K562 (cell line): ENCODE results near the gene FKBP2. TPM values are rescaled to one million over a fixed set of nuclear protein-coding genes. Genes with fewer than 3 reads are reported as not detected.

Experiments used
- BRD4 ChIP-seq: fragments of 200-600 bp; sonication (generic); IDR thresholded peaks from 2 replicates; pipeline ENCODE4 v1.6.1; 2017; ENCODE audit warnings: inconsistent platforms
- CGGBP1 ChIP-seq: fragments of 250-450 bp; sonication (Bioruptor Pico); IDR thresholded peaks from 2 replicates; pipeline ENCODE4 v1.9.0; 2021; ENCODE audit warnings: mild to moderate bottlenecking
- CHCHD3 ChIP-seq: fragments of 250-450 bp; sonication (Bioruptor Pico); IDR thresholded peaks from 2 replicates; pipeline ENCODE4 v2.1.2; 2022; ENCODE audit warnings: mild to moderate bottlenecking
- FIP1L1 ChIP-seq: fragments of 200-400 bp; formaldehyde crosslinking; IDR thresholded peaks from 2 replicates; pipeline ENCODE4 v1.6.1; 2018; ENCODE audit warnings: mild to moderate bottlenecking, low read depth, low read length; ENCODE audit not compliant: poor library complexity, severe bottlenecking
- ID3 ChIP-seq, 2 experiments: fragments of 250-450 bp in 1 of 2; fragments of 450-650 bp in 1 of 2; sonication (Bioruptor Pico) in 1 of 2; IDR thresholded peaks; 2 replicates each; pipeline versions ENCODE4 v1.6.1 to v1.8.0; 2016 to 2021; ENCODE audit warnings: mild to moderate bottlenecking in 2 of 2, moderate library complexity in 2 of 2, missing compliant biosample characterization in 1 of 2, missing genetic modification characterization in 1 of 2
- KDM4B ChIP-seq, 2 experiments: fragments of 450-650 bp in 1 of 2; sonication (generic) in 1 of 2; IDR thresholded peaks; 2 replicates each; pipeline ENCODE4 v1.6.1; 2016 to 2017; ENCODE audit warnings: borderline replicate concordance in 2 of 2, antibody characterized with exemption in 1 of 2, low read depth in 1 of 2, mild to moderate bottlenecking in 1 of 2
- MAFK ChIP-seq: IDR thresholded peaks from 2 replicates; pipeline ENCODE4 v1.6.1; 2011; ENCODE audit warnings: low read length, improper control_type of control experiment
- MTA3 ChIP-seq: fragments of 450-650 bp; formaldehyde crosslinking; IDR thresholded peaks from 2 replicates; pipeline ENCODE4 v1.6.1; 2017; ENCODE audit warnings: mild to moderate bottlenecking, borderline replicate concordance
- NBN ChIP-seq: fragments of 450-650 bp; IDR thresholded peaks from 2 replicates; pipeline ENCODE4 v1.6.1; 2016; ENCODE audit warnings: low read depth, mild to moderate bottlenecking
- NKRF ChIP-seq: fragments of 450-650 bp; IDR thresholded peaks from 2 replicates; pipeline ENCODE4 v1.6.1; 2016; ENCODE audit warnings: borderline replicate concordance
- NR4A1 ChIP-seq, 2 experiments: fragments of 250-450 bp in 1 of 2; fragments of 450-650 bp in 1 of 2; sonication (Bioruptor Pico) in 1 of 2; IDR thresholded peaks; 2 replicates each; pipeline versions ENCODE4 v1.4.0 to v1.6.1; 2016 to 2020; ENCODE audit warnings: mild to moderate bottlenecking in 2 of 2, missing compliant biosample characterization in 1 of 2, missing genetic modification characterization in 1 of 2, moderate library complexity in 1 of 2
- POLR2H ChIP-seq: IDR thresholded peaks from 2 replicates; pipeline ENCODE4 v1.6.1; 2016; ENCODE audit warnings: missing genetic modification characterization, low read depth, mild to moderate bottlenecking, control low read depth, missing compliant biosample characterization, moderate library complexity
- RAD21 ChIP-seq, 2 experiments: fragments of 250-450 bp in 1 of 2; fragments of 450-650 bp in 1 of 2; sonication (Bioruptor Pico) in 1 of 2; formaldehyde crosslinking in 1 of 2; IDR thresholded peaks in 1 of 2; conservative IDR thresholded peaks in 1 of 2; 2 replicates each; pipeline versions ENCODE4 v1.4.0 to v1.8.0; 2020 to 2022; ENCODE audit warnings: mild to moderate bottlenecking in 2 of 2, moderate library complexity in 1 of 2
- RBFOX2 ChIP-seq: fragments of 200-400 bp; formaldehyde crosslinking; IDR thresholded peaks from 2 replicates; pipeline ENCODE4 v1.6.1; 2017; ENCODE audit warnings: low read depth, mild to moderate bottlenecking, low read length, moderate library complexity
- SFPQ ChIP-seq: fragments of 200-400 bp; formaldehyde crosslinking; IDR thresholded peaks from 2 replicates; pipeline ENCODE4 v1.6.1; 2017; ENCODE audit warnings: mild to moderate bottlenecking, low read depth, low read length, moderate library complexity
- SMC3 ChIP-seq: conservative IDR thresholded peaks from 2 replicates; pipeline ENCODE4 v1.6.1; 2011; ENCODE audit warnings: low read depth, low read length, improper control_type of control experiment; ENCODE audit not compliant: insufficient read depth
- SRF ChIP-seq, 2 experiments: fragments of 250-450, 450-650 bp in 1 of 2; sonication (Bioruptor Pico) in 1 of 2; sonication (generic) in 1 of 2; formaldehyde crosslinking; IDR thresholded peaks; 2 replicates each; pipeline versions ENCODE4 v1.5.0 to v1.5.1; 2020 to 2022; ENCODE audit warnings: mild to moderate bottlenecking in 1 of 2, missing genetic modification reagents in 1 of 2
- TAF7 ChIP-seq: fragments of 450-650 bp; IDR thresholded peaks from 2 replicates; pipeline ENCODE4 v1.6.1; 2016; ENCODE audit warnings: missing genetic modification characterization, missing compliant biosample characterization
- XRCC5 ChIP-seq: fragments of 200-400 bp; formaldehyde crosslinking; IDR thresholded peaks from 2 replicates; pipeline ENCODE4 v1.6.1; 2017; ENCODE audit warnings: low read depth, mild to moderate bottlenecking, low read length
- ZFP1 ChIP-seq: fragments of 450-650 bp; formaldehyde crosslinking; IDR thresholded peaks from 2 replicates; pipeline ENCODE4 v1.4.0; 2020; ENCODE audit warnings: mild to moderate bottlenecking, mixed read lengths
- ZNF134 ChIP-seq: fragments of 250-450 bp; sonication (Bioruptor Pico); conservative IDR thresholded peaks from 2 replicates; pipeline ENCODE4 v1.4.0; 2020
- ZNF695 ChIP-seq: fragments of 450-650 bp; formaldehyde crosslinking; IDR thresholded peaks from 2 replicates; pipeline ENCODE4 v1.4.0; 2020; ENCODE audit warnings: mild to moderate bottlenecking, moderate library complexity
- ZNF76 ChIP-seq: fragments of 250-450 bp; sonication (Bioruptor Pico); IDR thresholded peaks from 2 replicates; pipeline ENCODE4 v1.4.0; 2020; ENCODE audit warnings: mild to moderate bottlenecking, moderate library complexity, borderline replicate concordance
- polyA plus RNA-seq, 8 experiments: library from polyadenylated mRNA; depleted of rRNA in 4 of 8; stranded (reverse) in 5 of 8; unstranded in 3 of 8; fragments of >200 nt; fragmentation: Nextera tagmentation in 2 of 8; fragmentation: Illumina TruSeq in 1 of 8; extraction: Ambion mirVana in 2 of 8; extraction: Trizol in 1 of 8; gene quantifications; 2 replicates each; pipeline versions ENCODE4 v1.2.1 to v1.2.3, GENCODE V29; 2011 to 2014; ENCODE audit warnings: inconsistent platforms in 1 of 8, missing spikeins in 1 of 8
- total RNA-seq, 7 experiments: library from RNA; depleted of rRNA in 6 of 7; stranded (reverse); fragments of >200 nt in 6 of 7; fragmentation: Illumina TruSeq in 2 of 7; extraction: Trizol in 2 of 7; gene quantifications; 2 replicates each; pipeline versions ENCODE4 v1.2.1 to v1.2.3, GENCODE V29; 2011 to 2021; ENCODE audit warnings: low replicate concordance in 1 of 7

Gene FKBP2
- total and polyA plus RNA-seq, 9 of the 15 experiments (the other 6 are each of a cell fraction or from before 2014, with no cell fraction given): 3.5 to 151 (median 58.1) TPM

- TF ChIP-seq NBN: no peak
- no peak for TF ChIP-seq TAF7 (tag)
- TF ChIP-seq SRF (CRISPR knock-in tag; IDR thresholded peaks at IDR 0.05): no peak
- TF ChIP-seq KDM4B (IDR thresholded peaks at IDR 0.05; ENCODE audit: borderline replicate concordance in 2 of 2, low read depth in 1 of 2): peak in 1 of 2 experiments; percentile 44; a peak in 1 of 4 replicates
- TF ChIP-seq ZNF695 (CRISPR knock-in tag): no peak
- no peak for TF ChIP-seq NR4A1 (CRISPR knock-in tag; IDR thresholded peaks at IDR 0.05)
- TF ChIP-seq NR4A1 (tag; IDR thresholded peaks at IDR 0.05): 0 out of 2 replicates have a peak, but pooled peaks have one; percentile 30
- TF ChIP-seq ID3 (CRISPR knock-in tag; IDR thresholded peaks at IDR 0.05): no peak
- no peak for TF ChIP-seq ID3 (tag; IDR thresholded peaks at IDR 0.05)
- no peak for TF ChIP-seq CHCHD3 (CRISPR knock-in tag)
- TF ChIP-seq ZNF76 (CRISPR knock-in tag): no peak
- no peak for TF ChIP-seq ZNF134 (CRISPR knock-in tag)
- TF ChIP-seq XRCC5: no peak
- TF ChIP-seq ZFP1 (CRISPR knock-in tag): no peak
- no peak for TF ChIP-seq NKRF
- TF ChIP-seq SMC3: no peak
- no peak for TF ChIP-seq RAD21 (CRISPR knock-in tag; conservative IDR thresholded peaks at IDR 0.05 in 1 of 2, IDR thresholded peaks at IDR 0.05 in 1 of 2)
- no peak for TF ChIP-seq SFPQ
- TF ChIP-seq MAFK: no peak
- TF ChIP-seq POLR2H (tag): no peak
- TF ChIP-seq CGGBP1 (CRISPR knock-in tag): no peak
- TF ChIP-seq FIP1L1: peak; percentile 14
- TF ChIP-seq BRD4: no peak
- 0 out of 2 replicates have a peak, but pooled peaks have one; percentile 4 for TF ChIP-seq RBFOX2
- no peak; the same call in 1 of the 2 replicates for TF ChIP-seq MTA3
These were observed 9.6 kb downstream of the FKBP2 start (continued) for GRCh38 chr11:64250415-64251015.
